GM12878 (cell line): ENCODE results near the gene SMARCA4. TPM values are rescaled to one million over a fixed set of nuclear protein-coding genes. Genes with fewer than 3 reads are reported as not detected.

ENCODE experiments used
- ATAC-seq: fragments of 200-7000 bp; cut with Tn5 transposase; 3 replicates; pipeline ENCODE4 v1.9.1; 2020; ENCODE audit warnings: mild to moderate bottlenecking, moderate library complexity
- BruUV-seq: library from RNA; stranded (reverse); fragments of 400-500 nt; replicated peaks from 2 replicates; lab custom pipeline; 2021; lab: Mats Ljungman, UMichigan
- CTCF ChIA-PET: fragments of 300-600 bp; sonication (Branson Sonifier 250); formaldehyde crosslinking; extraction: SDS; loops from one replicate; lab custom pipeline; 2021; ENCODE audit warnings: inconsistent platforms; lab: Yijun Ruan, JAX
- POLR2A ChIA-PET: fragments of 350-600 bp; formaldehyde crosslinking; extraction: SDS; loops from one replicate; lab custom pipeline; 2021; ENCODE audit warnings: inconsistent platforms; lab: Charles Lee
- RAD21 ChIA-PET: fragments of 300-600 bp; sonication (Branson Sonifier 250); formaldehyde crosslinking; loops from one replicate; lab custom pipeline; 2023; ENCODE audit warnings: antibody characterized with exemption; ENCODE audit not compliant: unreplicated experiment; lab: Charles Lee
- SMC1A ChIA-PET: fragments of 300-600 bp; sonication (Branson Sonifier 250); formaldehyde crosslinking; loops from one replicate; lab custom pipeline; 2023; ENCODE audit not compliant: unreplicated experiment, uncharacterized antibody; lab: Charles Lee
- DNase-seq: peaks from one replicate; pipeline ENCODE4 v3.0.0-alpha.2; 2011; ENCODE audit warnings: low read depth, low spot score
- FAIRE-seq: peaks from 3 replicates; lab custom pipeline; 2011; peaks lifted over from hg19 to GRCh38; lab: Jason Lieb, UNC
- H2AFZ ChIP-seq: 2 replicates; pipeline ENCODE4 v1.6.0; 2011; ENCODE audit warnings: low read depth, low read length, control low read depth; ENCODE audit not compliant: control insufficient read depth
- H3K27ac ChIP-seq: 2 replicates; pipeline ENCODE4 v1.5.1; 2011; ENCODE audit warnings: control low read depth; ENCODE audit not compliant: control insufficient read depth, insufficient read depth
- H3K27me3 ChIP-seq, 2 experiments: replicated peaks in 1 of 2; 2 replicates each; pipeline versions ENCODE4 v1.6.0 to v1.6.1; 2011; ENCODE audit warnings: low read length in 1 of 2; ENCODE audit not compliant: control insufficient read depth in 2 of 2, insufficient read depth in 2 of 2
- H3K36me3 ChIP-seq, 2 experiments: 2 replicates each; pipeline ENCODE4 v1.5.1; 2011; ENCODE audit warnings: low read length in 1 of 2; ENCODE audit not compliant: control insufficient read depth in 2 of 2, insufficient read depth in 2 of 2
- H3K4me1 ChIP-seq: 2 replicates; pipeline ENCODE4 v1.6.1; 2011; ENCODE audit warnings: mild to moderate bottlenecking, low read length, moderate library complexity, mixed read lengths; ENCODE audit not compliant: control insufficient read depth, insufficient read depth
- H3K4me2 ChIP-seq: 2 replicates; pipeline ENCODE4 v1.6.0; 2011; ENCODE audit warnings: control low read depth; ENCODE audit not compliant: control insufficient read depth, insufficient read depth
- H3K4me3 ChIP-seq: fragments of 200-600 bp; sonication (generic); 2 replicates; pipeline ENCODE4 v1.5.1; 2016
- H3K79me2 ChIP-seq: 2 replicates; pipeline ENCODE4 v1.6.0; 2011; ENCODE audit warnings: low read length; ENCODE audit not compliant: control insufficient read depth, insufficient read depth
- H3K9ac ChIP-seq: 2 replicates; pipeline ENCODE4 v1.8.0; 2011; ENCODE audit warnings: low read length, control low read depth, mixed read lengths; ENCODE audit not compliant: control insufficient read depth, insufficient read depth
- H3K9me3 ChIP-seq: replicated peaks from 3 replicates; pipeline ENCODE4 v1.5.1; 2011; ENCODE audit warnings: mild to moderate bottlenecking, low read length; ENCODE audit not compliant: control insufficient read depth, insufficient read depth
- H4K20me1 ChIP-seq: 2 replicates; pipeline ENCODE4 v1.6.0; 2011; ENCODE audit not compliant: control insufficient read depth, insufficient read depth
- DPF2 ChIP-seq: fragments of 450-650 bp; IDR thresholded peaks from 2 replicates; pipeline ENCODE4 v1.6.1; 2017; ENCODE audit warnings: mild to moderate bottlenecking
- ESRRA ChIP-seq: IDR thresholded peaks from 2 replicates; pipeline ENCODE4 v1.6.1; 2012; ENCODE audit warnings: mild to moderate bottlenecking, low read length, improper control_type of control experiment
- IKZF2 ChIP-seq, 2 experiments: fragments of 450-650 bp; IDR thresholded peaks; 2 replicates each; pipeline ENCODE4 v1.6.1; 2017; ENCODE audit warnings: mild to moderate bottlenecking in 2 of 2, moderate library complexity in 2 of 2
- IRF4 ChIP-seq: IDR thresholded peaks from 2 replicates; pipeline ENCODE4 v1.6.1; 2011; ENCODE audit warnings: low read depth, low read length
- MYB ChIP-seq: fragments of 150-350 bp; IDR thresholded peaks from 2 replicates; pipeline ENCODE4 v1.6.1; 2014; ENCODE audit warnings: mild to moderate bottlenecking, low read depth, low read length, borderline replicate concordance
- SREBF1 ChIP-seq: IDR thresholded peaks from 2 replicates; pipeline ENCODE4 v1.6.1; 2012; ENCODE audit warnings: mild to moderate bottlenecking, low read length
- SREBF2 ChIP-seq: IDR thresholded peaks from 2 replicates; pipeline ENCODE4 v1.6.1; 2012; ENCODE audit warnings: mild to moderate bottlenecking, low read length
- STAT1 ChIP-seq: fragments of 450-650 bp; conservative IDR thresholded peaks from 2 replicates; pipeline ENCODE4 v1.6.1; 2014; ENCODE audit warnings: antibody characterized with exemption, mild to moderate bottlenecking
- ZNF217 ChIP-seq: fragments of 450-650 bp; IDR thresholded peaks from 2 replicates; pipeline ENCODE4 v1.6.1; 2017; ENCODE audit warnings: antibody characterized with exemption, mild to moderate bottlenecking
- WGBS: methylation state at CpG from one replicate; pipeline ENCODE4 v1.1.6; 2016; ENCODE audit warnings: low lambda C conversion rate; ENCODE audit not compliant: insufficient replicate concordance, insufficient coverage; ENCODE audit errors: missing lambda C conversion rate; 5-methylcytosine and 5-hydroxymethylcytosine counted together
- in situ Hi-C: fragments of 300-500 bp; cut with MboI; formaldehyde crosslinking; loops from 9 replicates; pipeline ENCODE4 v1.14.3; 2018; ENCODE audit warnings: mixed read lengths
- intact Hi-C: fragments of 100-400 bp; cut with micrococcal nuclease; formaldehyde crosslinking; loops from one replicate; pipeline ENCODE4 v1.14.2; 2022; ENCODE audit not compliant: unreplicated experiment
- polyA plus RNA-seq, 11 experiments: library from polyadenylated mRNA; depleted of rRNA in 4 of 11; unstranded in 6 of 11; stranded (reverse) in 5 of 11; fragments of >200 nt; fragmentation: Nextera tagmentation in 4 of 11; fragmentation: Illumina TruSeq in 1 of 11; extraction: Ambion mirVana in 4 of 11; extraction: Trizol in 1 of 11; gene quantifications; 1 replicate in 1 of 11; 2 replicates in 10 of 11; pipeline versions ENCODE4 v1.2.1 to v1.2.3, GENCODE V29; 2011 to 2016; ENCODE audit warnings: inconsistent platforms in 2 of 11, missing spikeins in 2 of 11, low read depth in 1 of 11
- total RNA-seq, 4 experiments: library from RNA; depleted of rRNA in 3 of 4; stranded (reverse); fragments of >200 nt in 3 of 4; fragmentation: Illumina TruSeq in 1 of 4; extraction: Trizol in 1 of 4; gene quantifications; 2 replicates each; pipeline versions ENCODE4 v1.2.1 to v1.2.3, GENCODE V29; 2013 to 2021
- TF ChIP-seq, protein P1 (sequence below): fragments of 450-650 bp; IDR thresholded peaks from 2 replicates; pipeline ENCODE4 v1.6.1; 2017; ENCODE audit warnings: mild to moderate bottlenecking, low read depth, inconsistent platforms; ENCODE audit not compliant: poor library complexity, severe bottlenecking
- TF ChIP-seq, protein P2 (sequence below): IDR thresholded peaks from 2 replicates; pipeline ENCODE4 v1.6.1; 2012; ENCODE audit warnings: low read depth, low read length, improper control_type of control experiment

The SMARCA4 gene
- total and polyA plus RNA-seq, 10 of the 15 experiments (the other 5 are each of a cell fraction or from before 2014, with no cell fraction given), result 22.4 to 175 (median 57.4) TPM

DNA sequence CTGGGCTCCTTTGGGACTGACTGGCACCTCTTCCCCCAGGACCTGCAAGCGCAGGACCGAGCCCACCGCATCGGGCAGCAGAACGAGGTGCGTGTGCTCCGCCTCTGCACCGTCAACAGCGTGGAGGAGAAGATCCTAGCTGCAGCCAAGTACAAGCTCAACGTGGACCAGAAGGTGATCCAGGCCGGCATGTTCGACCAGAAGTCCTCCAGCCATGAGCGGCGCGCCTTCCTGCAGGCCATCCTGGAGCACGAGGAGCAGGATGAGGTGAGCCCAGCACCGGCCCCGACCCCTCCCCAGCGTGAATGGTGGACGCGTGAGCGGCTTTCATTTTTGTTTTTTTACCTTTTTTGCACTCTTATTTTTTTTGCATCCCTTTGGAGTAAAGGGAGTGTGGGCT lies 72.4 kb downstream of the SMARCA4 start (continued):
- TF ChIP-seq ESRRA (no peak), DPF2 (no peak), STAT1 (no peak)

DNA sequence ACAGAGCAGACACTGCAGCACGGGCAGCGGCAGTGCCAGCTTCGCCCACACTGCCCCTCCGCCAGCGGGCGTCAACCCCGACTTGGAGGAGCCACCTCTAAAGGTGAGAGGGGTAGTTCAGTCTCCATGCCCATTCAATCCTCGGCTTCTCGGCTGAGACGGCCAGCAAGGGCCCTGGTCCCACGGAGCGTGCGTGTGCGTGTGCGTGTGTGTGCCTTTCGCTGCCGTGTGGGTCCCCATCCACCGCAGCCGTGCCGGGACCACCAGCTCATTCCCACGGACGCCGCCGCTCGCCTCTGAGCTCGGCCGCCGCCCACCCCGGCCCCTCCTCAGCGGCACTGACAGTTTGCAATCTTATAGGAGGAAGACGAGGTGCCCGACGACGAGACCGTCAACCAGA lies 72.9 kb downstream of the SMARCA4 start:
- in situ Hi-C loops (no loop called here), intact Hi-C loops (no loop called here)
- CTCF ChIA-PET, result interaction anchor here (3.4 to 3.5 kb wide), 2 partner anchors 93 to 94 kb away, joined by 18 to 20 read pairs; no protein-coding TSS in a partner anchor
- H3K27me3 ChIP-seq, result no peaks in the 10 kb centered on the region
- RAD21 ChIA-PET, result interaction anchor here (1.4 kb wide), 1 partner anchor 63 kb away, joined by 3 read pairs; no protein-coding TSS in a partner anchor
- peaks cover 4% of the 10 kb centered on the region; the same call in 1 of the 2 replicates for H3K4me1 ChIP-seq
- H3K79me2 ChIP-seq, result no peaks in the 10 kb centered on the region
- no peak overlapping the region for H2AFZ ChIP-seq
- H3K4me2 ChIP-seq, result no peak overlapping the region
- FAIRE-seq (no peak), ATAC-seq (no peak), DNase-seq (no peak)
- no peaks in the 10 kb centered on the region for H3K9me3 ChIP-seq
- H3K27ac ChIP-seq, result no peak overlapping the region
- no peaks in the 10 kb centered on the region for H4K20me1 ChIP-seq
- H3K36me3 ChIP-seq, result peaks cover 43 to 51% of the 10 kb centered on the region in 2 experiments
- 98% methylated on average over 35 of the region's 35 CpGs for WGBS
- no TSS peak for BruUV-seq
- H3K4me3 ChIP-seq, result no peak overlapping the region
- no peak overlapping the region for H3K9ac ChIP-seq
- SMC1A ChIA-PET, result no interaction called here
- POLR2A ChIA-PET, result no interaction called here
- TF ChIP-seq, protein P1, sequence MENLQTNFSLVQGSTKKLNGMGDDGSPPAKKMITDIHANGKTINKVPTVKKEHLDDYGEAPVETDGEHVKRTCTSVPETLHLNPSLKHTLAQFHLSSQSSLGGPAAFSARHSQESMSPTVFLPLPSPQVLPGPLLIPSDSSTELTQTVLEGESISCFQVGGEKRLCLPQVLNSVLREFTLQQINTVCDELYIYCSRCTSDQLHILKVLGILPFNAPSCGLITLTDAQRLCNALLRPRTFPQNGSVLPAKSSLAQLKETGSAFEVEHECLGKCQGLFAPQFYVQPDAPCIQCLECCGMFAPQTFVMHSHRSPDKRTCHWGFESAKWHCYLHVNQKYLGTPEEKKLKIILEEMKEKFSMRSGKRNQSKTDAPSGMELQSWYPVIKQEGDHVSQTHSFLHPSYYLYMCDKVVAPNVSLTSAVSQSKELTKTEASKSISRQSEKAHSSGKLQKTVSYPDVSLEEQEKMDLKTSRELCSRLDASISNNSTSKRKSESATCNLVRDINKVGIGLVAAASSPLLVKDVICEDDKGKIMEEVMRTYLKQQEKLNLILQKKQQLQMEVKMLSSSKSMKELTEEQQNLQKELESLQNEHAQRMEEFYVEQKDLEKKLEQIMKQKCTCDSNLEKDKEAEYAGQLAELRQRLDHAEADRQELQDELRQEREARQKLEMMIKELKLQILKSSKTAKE, result no peak
- no peak for TF ChIP-seq SREBF2
- TF ChIP-seq IKZF2 (IDR thresholded peaks at IDR 0.05), result no peak
- TF ChIP-seq IRF4, result no peak
- no peak for TF ChIP-seq MYB
- TF ChIP-seq, protein P2, sequence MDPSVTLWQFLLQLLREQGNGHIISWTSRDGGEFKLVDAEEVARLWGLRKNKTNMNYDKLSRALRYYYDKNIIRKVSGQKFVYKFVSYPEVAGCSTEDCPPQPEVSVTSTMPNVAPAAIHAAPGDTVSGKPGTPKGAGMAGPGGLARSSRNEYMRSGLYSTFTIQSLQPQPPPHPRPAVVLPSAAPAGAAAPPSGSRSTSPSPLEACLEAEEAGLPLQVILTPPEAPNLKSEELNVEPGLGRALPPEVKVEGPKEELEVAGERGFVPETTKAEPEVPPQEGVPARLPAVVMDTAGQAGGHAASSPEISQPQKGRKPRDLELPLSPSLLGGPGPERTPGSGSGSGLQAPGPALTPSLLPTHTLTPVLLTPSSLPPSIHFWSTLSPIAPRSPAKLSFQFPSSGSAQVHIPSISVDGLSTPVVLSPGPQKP, result no peak
- TF ChIP-seq SREBF1, result no peak
- no peak for TF ChIP-seq ZNF217
